Right lobe of liver (tissue), 4 donors: ENCODE measurements around the gene BUB1.

Experiments used
- POLR2A ChIP-seq: fragments of 450-650 bp; IDR thresholded peaks from one replicate; pipeline ENCODE4 v1.6.1; 2017; ENCODE audit warnings: antibody characterized with exemption, mild to moderate bottlenecking
- TF ChIP-seq, protein P1 (sequence below), 4 donors: fragments of 200-600 bp in 3 of 4; fragments of 450-650 bp in 1 of 4; IDR thresholded peaks; one replicate each; pipeline versions ENCODE4 v1.5.1 to v1.8.0; 2016 to 2022; ENCODE audit warnings: antibody characterized with exemption in 4 of 4, mild to moderate bottlenecking in 2 of 4
- donor health status: DM: no; HTN: no; CAD: no.
- donor health status: DM: no; HTN: no; CAD: no.
- donor health status: DM: no; HTN: yes; CAD: no.

GRCh38 chr2:110677530-110678456, at the start of gene BUB1:
- TF ChIP-seq, protein P1, sequence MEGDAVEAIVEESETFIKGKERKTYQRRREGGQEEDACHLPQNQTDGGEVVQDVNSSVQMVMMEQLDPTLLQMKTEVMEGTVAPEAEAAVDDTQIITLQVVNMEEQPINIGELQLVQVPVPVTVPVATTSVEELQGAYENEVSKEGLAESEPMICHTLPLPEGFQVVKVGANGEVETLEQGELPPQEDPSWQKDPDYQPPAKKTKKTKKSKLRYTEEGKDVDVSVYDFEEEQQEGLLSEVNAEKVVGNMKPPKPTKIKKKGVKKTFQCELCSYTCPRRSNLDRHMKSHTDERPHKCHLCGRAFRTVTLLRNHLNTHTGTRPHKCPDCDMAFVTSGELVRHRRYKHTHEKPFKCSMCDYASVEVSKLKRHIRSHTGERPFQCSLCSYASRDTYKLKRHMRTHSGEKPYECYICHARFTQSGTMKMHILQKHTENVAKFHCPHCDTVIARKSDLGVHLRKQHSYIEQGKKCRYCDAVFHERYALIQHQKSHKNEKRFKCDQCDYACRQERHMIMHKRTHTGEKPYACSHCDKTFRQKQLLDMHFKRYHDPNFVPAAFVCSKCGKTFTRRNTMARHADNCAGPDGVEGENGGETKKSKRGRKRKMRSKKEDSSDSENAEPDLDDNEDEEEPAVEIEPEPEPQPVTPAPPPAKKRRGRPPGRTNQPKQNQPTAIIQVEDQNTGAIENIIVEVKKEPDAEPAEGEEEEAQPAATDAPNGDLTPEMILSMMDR (IDR thresholded peaks at IDR 0.05) = no peak
- TF ChIP-seq POLR2A = peak; percentile 87
